ENCODE data around the gene TNXB. TPM values are rescaled to one million over a fixed set of nuclear protein-coding genes. Genes with fewer than 3 reads are reported as not detected.

The TNXB gene
- total RNA-seq, 4 donors from 2014 or later, result 90.6 to 217 (median 181) TPM

- TF ChIP-seq, protein P1, sequence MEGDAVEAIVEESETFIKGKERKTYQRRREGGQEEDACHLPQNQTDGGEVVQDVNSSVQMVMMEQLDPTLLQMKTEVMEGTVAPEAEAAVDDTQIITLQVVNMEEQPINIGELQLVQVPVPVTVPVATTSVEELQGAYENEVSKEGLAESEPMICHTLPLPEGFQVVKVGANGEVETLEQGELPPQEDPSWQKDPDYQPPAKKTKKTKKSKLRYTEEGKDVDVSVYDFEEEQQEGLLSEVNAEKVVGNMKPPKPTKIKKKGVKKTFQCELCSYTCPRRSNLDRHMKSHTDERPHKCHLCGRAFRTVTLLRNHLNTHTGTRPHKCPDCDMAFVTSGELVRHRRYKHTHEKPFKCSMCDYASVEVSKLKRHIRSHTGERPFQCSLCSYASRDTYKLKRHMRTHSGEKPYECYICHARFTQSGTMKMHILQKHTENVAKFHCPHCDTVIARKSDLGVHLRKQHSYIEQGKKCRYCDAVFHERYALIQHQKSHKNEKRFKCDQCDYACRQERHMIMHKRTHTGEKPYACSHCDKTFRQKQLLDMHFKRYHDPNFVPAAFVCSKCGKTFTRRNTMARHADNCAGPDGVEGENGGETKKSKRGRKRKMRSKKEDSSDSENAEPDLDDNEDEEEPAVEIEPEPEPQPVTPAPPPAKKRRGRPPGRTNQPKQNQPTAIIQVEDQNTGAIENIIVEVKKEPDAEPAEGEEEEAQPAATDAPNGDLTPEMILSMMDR (IDR thresholded peaks at IDR 0.05), result peak in 3 of 4 experiments; percentile 1 to 40 (median 35)
- peak; percentile 64 to 76 for TF ChIP-seq POLR2A (IDR thresholded peaks at IDR 0.05)
- Histone ChIP-seq H3K9me3 (no peaks in the 10 kb centered on the region), H3K36me3 (no peaks in the 10 kb centered on the region), H3K4me1 (peaks cover 5 to 17% of the 10 kb centered on the region in 2 donors), H3K27ac (peak within 1 kb of the TSS; percentile 93 to 97), H3K4me3 (peak within 1 kb of the TSS; percentile 68 to 86), H3K27me3 (no peaks in the 10 kb centered on the region)
- peak; percentile 94 to 95 for DNase-seq
- intact Hi-C loops (cut with DNase I; ENCODE audit: low total_unique reads), result no loop called here
Measured at GRCh38 chr6:32153564-32154513, 44.7 kb upstream of the TNXB start, which contains the start of gene PPT2. Gene PPT2 (plus strand): TSS chr6:32154141. CDS start chr6:32154595, 454 bp downstream.

GRCh38 chr6:32152769-32153563, 43.8 kb upstream of the TNXB start:
- peaks cover 5 to 17% of the 10 kb centered on the region in 2 donors for H3K4me1 ChIP-seq
- intact Hi-C loops (cut with DNase I; ENCODE audit: low total_unique reads), result no loop called here
- no peak for TF ChIP-seq POLR2A (IDR thresholded peaks at IDR 0.05)
- TF ChIP-seq, protein P1 (IDR thresholded peaks at IDR 0.05), result no peak

GRCh38 chr6:32151863-32152768, 43.0 kb upstream of the TNXB start, which contains the start of gene PRRT1:
Gene PRRT1 (minus strand): TSS chr6:32151939. CDS start chr6:32151827, 112 bp downstream.
- Histone ChIP-seq H3K4me3 (peak within 1 kb of the TSS; percentile 68 to 86), H3K9me3 (no peaks in the 10 kb centered on the region), H3K4me1 (peaks cover 5 to 17% of the 10 kb centered on the region in 2 donors), H3K27me3 (no peaks in the 10 kb centered on the region), H3K36me3 (no peaks in the 10 kb centered on the region), H3K27ac (peak within 1 kb of the TSS; percentile 93 to 97)
- intact Hi-C loops (cut with DNase I; ENCODE audit: low total_unique reads), result no loop called here
- TF ChIP-seq POLR2A (IDR thresholded peaks at IDR 0.05), result no peak
- TF ChIP-seq, protein P1 (IDR thresholded peaks at IDR 0.05), result no peak
- DNase-seq, result peak in 1 of 2 donors; percentile 39

More at GRCh38 chr6:32152769-32153563, 43.8 kb upstream of the TNXB start:
- DNase-seq, result peak; percentile 49 to 57
- H3K4me3 ChIP-seq, result peak overlapping the region; percentile 68 to 86
- no peaks in the 10 kb centered on the region for H3K9me3 ChIP-seq
- H3K27ac ChIP-seq, result peak overlapping the region; percentile 93 to 97
- no peaks in the 10 kb centered on the region for H3K27me3 ChIP-seq
- H3K36me3 ChIP-seq, result no peaks in the 10 kb centered on the region

DNA sequence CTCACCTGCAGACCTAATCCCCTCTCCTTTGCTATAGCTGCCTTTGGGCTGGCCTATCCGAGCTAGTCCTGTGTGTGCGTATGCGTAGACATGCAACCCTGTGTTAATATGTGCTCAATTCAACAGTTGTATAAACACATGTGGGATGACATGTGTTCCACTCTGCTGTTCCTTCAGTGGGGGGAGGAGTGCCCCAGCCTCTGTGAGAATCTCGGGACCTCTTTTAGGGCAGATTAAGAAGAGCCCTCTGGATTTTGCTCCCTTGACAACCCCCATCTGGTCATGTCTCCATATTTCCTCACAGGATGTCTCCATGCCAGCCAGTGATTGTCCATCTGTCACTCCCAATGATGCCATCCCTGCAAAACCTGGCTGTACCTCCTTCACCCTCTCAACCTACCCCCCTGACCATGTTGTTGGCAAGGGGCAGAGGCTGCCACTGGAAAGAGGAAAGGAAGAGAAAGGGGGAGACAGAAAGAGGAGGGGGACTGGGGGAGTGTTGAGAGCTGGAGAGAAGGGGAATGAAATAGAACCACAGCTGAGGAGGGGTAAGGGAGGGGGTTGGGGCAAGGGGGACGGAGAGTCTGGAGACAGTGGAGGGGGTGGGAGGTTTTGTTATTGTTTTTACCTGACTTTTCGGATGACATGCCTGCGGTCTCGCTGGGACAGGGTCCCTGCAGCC, 42.2 kb upstream of the TNXB start:
- no peaks in the 10 kb centered on the region for H3K27me3 ChIP-seq
- TF ChIP-seq, protein P1 (IDR thresholded peaks at IDR 0.05), result no peak
- no peak for TF ChIP-seq POLR2A (IDR thresholded peaks at IDR 0.05)
- peak overlapping the region; percentile 68 to 86 for H3K4me3 ChIP-seq
- H3K36me3 ChIP-seq, result no peaks in the 10 kb centered on the region
- peaks cover 5 to 17% of the 10 kb centered on the region in 2 donors for H3K4me1 ChIP-seq
- H3K27ac ChIP-seq, result peak overlapping the region; percentile 93 to 97
- H3K9me3 ChIP-seq, result no peaks in the 10 kb centered on the region
- intact Hi-C loops (cut with DNase I; ENCODE audit: low total_unique reads), result no loop called here
- DNase-seq, result peak in 1 of 2 donors; percentile 22
